ENCODE data around the gene SETD1A. TPM values are rescaled to one million over a fixed set of nuclear protein-coding genes. Genes with fewer than 3 reads are reported as not detected.

Gene SETD1A
- total RNA-seq, 2 donors from 2014 or later = 3.8 to 8.6 TPM

DNA sequence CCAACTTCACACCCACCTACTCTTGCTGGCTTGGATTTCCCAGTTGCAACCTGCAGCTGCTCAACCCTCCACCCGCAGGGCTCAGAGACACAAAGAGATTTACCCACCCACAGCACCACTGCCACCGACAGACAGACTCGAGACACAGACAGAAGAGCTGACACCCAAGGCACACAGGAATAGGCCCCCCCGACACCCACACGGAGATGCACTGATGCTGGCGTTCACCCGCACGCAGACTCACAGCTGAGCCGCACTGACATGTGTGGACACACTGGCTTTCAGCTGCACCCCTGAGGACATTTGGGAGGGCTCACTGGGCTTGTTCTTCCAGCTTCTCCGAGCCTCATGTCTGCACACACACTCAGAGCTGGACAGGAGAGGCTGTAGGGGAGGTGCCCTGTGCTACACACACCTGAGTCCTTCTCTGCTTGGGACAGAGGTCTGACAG, 44.7 kb downstream of the SETD1A start:
- Histone ChIP-seq H3K27ac (no peak overlapping the region), H3K27me3 (no peaks in the 10 kb centered on the region), H3K9me3 (no peaks in the 10 kb centered on the region), H3K4me3 (no peak overlapping the region), H3K4me1 (peaks cover 0 to 15% of the 10 kb centered on the region in 2 donors), H3K36me3 (no peaks in the 10 kb centered on the region)
- DNase-seq (ENCODE audit: low spot score) = no peak
- TF ChIP-seq, protein P1, sequence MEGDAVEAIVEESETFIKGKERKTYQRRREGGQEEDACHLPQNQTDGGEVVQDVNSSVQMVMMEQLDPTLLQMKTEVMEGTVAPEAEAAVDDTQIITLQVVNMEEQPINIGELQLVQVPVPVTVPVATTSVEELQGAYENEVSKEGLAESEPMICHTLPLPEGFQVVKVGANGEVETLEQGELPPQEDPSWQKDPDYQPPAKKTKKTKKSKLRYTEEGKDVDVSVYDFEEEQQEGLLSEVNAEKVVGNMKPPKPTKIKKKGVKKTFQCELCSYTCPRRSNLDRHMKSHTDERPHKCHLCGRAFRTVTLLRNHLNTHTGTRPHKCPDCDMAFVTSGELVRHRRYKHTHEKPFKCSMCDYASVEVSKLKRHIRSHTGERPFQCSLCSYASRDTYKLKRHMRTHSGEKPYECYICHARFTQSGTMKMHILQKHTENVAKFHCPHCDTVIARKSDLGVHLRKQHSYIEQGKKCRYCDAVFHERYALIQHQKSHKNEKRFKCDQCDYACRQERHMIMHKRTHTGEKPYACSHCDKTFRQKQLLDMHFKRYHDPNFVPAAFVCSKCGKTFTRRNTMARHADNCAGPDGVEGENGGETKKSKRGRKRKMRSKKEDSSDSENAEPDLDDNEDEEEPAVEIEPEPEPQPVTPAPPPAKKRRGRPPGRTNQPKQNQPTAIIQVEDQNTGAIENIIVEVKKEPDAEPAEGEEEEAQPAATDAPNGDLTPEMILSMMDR (IDR thresholded peaks at IDR 0.05) = no peak

DNA sequence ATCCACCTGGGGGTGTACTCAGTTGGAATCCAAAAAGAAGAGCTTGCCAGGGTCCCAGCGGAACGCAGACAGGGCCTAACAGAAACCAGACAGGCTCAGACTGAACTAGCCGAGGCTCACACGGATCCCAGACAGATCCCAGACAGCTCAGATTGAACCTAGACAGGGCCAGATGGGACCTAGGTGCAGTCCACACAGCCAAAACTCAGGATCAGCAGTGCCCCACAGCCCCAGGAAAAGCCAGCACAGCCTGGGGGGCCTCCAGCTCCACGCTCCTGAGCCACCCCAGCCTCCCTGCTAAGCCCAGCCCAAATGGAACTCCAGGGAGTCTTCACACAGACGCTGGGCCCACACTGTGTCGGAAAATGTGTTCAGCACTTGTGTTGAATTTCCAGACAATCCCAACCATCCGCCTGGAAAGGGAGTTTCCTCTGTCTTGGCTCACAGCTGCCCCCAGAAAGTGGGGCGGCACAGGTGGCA, 45.3 kb downstream of the SETD1A start:
- no peaks in the 10 kb centered on the region for H3K27me3 ChIP-seq
- no peak overlapping the region for H3K27ac ChIP-seq
- TF ChIP-seq, protein P1 (IDR thresholded peaks at IDR 0.05) = no peak

DNA sequence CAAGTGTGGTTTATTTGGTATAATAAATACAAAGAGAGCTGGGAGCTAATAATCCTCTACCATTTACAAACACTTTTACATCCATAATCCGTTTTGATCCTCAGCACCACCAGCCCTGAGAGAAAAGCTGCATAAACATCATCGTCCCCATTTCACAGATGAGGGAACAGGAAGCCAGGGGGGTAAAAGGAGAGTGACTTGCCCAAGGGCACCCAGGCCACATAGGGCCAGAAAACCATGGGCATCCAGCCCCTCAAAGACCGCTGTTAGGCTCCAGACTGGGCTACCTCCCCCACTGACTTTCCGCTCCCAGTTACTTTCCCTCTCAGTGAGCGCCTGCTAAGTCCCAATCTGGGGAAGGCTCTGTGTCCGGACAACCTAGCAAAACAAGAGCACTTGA, 46.2 kb downstream of the SETD1A start:
- no peaks in the 10 kb centered on the region for H3K9me3 ChIP-seq
- H3K27me3 ChIP-seq = no peaks in the 10 kb centered on the region
- TF ChIP-seq, protein P1 (IDR thresholded peaks at IDR 0.05) = no peak
- no peak overlapping the region for H3K27ac ChIP-seq
- no peak for DNase-seq (ENCODE audit: low spot score)
- H3K4me3 ChIP-seq = no peak overlapping the region
- peaks cover 0 to 7% of the 10 kb centered on the region in 2 donors for H3K4me1 ChIP-seq
- no peaks in the 10 kb centered on the region for H3K36me3 ChIP-seq

More for the DNA sequence above, 45.3 kb downstream of the SETD1A start:
- no peaks in the 10 kb centered on the region for H3K36me3 ChIP-seq
- no peak for DNase-seq (ENCODE audit: low spot score)
- no peaks in the 10 kb centered on the region for H3K9me3 ChIP-seq
- no peak overlapping the region for H3K4me3 ChIP-seq
- H3K4me1 ChIP-seq = peaks cover 0 to 9% of the 10 kb centered on the region in 2 donors

DNA sequence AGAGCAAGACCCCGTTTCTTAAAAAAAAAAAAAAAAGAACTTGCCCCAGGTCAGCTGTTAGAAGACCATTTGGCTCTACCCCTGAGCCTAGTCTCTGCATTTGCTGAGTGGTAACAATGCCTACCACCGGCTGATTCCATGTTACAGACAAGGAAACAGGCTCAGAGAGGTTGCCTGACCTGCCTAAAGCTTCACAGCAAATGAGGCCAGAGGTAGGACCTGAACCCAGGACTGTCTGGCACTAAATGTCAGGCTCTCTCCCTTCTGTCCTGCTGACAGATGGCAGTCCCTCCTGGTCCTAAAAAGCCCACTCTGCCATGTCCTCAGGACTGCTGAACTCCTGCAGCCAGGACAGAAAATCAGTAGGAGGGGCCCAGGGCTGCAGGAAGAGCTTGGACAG, 47.1 kb downstream of the SETD1A start:
- DNase-seq (ENCODE audit: low spot score) = no peak
- no peaks in the 10 kb centered on the region for H3K9me3 ChIP-seq
- peaks cover 3 to 4% of the 10 kb centered on the region in 2 donors for H3K27me3 ChIP-seq
- no peak overlapping the region for H3K4me3 ChIP-seq
- TF ChIP-seq, protein P1 (IDR thresholded peaks at IDR 0.05) = no peak
- peaks cover 0 to 7% of the 10 kb centered on the region in 2 donors for H3K4me1 ChIP-seq
- no peak overlapping the region for H3K27ac ChIP-seq
- no peaks in the 10 kb centered on the region for H3K36me3 ChIP-seq

DNA sequence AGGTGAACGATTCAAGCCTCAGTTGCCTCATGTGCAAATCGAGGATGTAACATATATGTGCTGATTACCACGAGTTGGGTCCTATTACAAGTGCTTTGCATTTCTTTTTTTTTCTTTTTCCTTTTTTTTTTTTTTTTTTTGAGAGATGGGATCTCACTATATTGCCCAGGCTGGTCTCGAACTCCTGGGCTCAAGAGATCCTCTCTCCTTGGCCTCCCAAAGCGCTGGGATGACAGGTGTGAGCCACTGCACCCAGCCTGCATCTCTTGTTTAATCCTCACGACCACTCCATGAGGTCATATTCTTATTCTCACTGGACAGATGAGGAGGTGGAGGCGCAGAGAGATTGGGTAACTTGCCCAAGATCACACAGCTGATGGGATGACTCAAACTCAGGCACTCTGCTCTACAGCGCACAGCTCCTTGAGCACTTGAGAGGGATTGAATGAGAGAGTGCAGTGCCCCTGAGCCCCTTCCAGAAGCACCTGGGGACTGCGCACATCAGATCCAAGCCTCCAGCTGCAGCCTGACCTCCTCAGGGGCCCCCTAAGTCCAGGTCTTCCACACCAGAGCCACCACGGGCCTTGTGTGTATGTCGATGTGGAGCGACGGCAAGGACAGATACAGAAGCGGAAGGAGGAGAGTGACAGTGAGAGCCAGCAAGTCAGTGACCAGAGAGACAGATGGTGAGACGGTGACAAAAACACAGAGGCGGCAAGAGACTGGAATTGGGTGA, 48.0 kb downstream of the SETD1A start:
- no peaks in the 10 kb centered on the region for H3K36me3 ChIP-seq
- TF ChIP-seq, protein P1 (IDR thresholded peaks at IDR 0.05) = no peak
- no peak overlapping the region for H3K4me3 ChIP-seq
- H3K27me3 ChIP-seq = peaks cover 3 to 4% of the 10 kb centered on the region in 2 donors
- no peak for DNase-seq (ENCODE audit: low spot score)
- H3K27ac ChIP-seq = no peak overlapping the region
- peaks cover 0 to 8% of the 10 kb centered on the region in 2 donors for H3K4me1 ChIP-seq
- H3K9me3 ChIP-seq = no peaks in the 10 kb centered on the region

Measured in right atrium auricular region (tissue), 2 donors.